T follicular helper cell (primary cell): ENCODE data around the gene GPR31.

ENCODE experiments used
- DNase-seq: peaks from one replicate; pipeline ENCODE4 v3.0.0-alpha.2; 2020; ENCODE audit warnings: low read depth

The GPR31 gene

DNA sequence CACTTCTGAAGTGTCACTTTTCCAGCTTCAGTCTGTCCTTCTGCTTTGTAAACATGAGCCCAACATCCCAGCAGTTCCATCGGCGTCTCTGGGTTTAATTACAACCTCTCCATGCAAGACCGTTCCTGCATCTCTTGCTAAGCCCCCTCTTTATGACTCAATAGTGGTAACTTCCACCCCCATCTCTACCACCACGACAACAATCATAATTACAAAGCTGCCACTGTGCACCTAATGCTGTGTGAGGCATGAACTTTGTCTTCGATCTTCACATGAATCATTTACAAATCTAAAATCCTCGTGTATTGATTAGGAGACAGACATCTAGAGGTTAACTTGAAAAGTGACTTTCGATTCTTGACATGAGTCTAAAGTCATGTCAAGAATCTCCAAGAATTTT is 39.8 kb downstream of the GPR31 start:
- no peak for DNase-seq

DNA sequence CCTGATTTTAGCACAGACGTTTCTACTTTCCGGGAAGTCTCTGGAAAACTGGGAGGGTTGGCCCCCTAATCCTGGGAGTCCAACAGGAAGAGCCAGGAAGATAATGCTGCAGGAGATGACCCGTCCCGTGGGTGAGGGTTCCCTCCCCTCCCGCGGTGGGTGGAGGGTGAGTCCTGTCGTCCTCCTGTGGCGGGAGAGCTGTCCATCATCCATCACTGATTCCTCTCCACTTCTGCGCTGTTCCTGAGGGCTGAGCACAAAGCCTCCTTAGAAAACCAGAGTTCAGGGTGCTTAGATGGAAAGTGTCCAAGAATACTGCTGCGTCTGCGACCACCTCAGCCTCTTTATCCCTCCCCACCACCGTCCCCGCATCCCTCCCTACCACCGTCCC is 40.9 kb downstream of the GPR31 start:
- DNase-seq: no peak

DNA sequence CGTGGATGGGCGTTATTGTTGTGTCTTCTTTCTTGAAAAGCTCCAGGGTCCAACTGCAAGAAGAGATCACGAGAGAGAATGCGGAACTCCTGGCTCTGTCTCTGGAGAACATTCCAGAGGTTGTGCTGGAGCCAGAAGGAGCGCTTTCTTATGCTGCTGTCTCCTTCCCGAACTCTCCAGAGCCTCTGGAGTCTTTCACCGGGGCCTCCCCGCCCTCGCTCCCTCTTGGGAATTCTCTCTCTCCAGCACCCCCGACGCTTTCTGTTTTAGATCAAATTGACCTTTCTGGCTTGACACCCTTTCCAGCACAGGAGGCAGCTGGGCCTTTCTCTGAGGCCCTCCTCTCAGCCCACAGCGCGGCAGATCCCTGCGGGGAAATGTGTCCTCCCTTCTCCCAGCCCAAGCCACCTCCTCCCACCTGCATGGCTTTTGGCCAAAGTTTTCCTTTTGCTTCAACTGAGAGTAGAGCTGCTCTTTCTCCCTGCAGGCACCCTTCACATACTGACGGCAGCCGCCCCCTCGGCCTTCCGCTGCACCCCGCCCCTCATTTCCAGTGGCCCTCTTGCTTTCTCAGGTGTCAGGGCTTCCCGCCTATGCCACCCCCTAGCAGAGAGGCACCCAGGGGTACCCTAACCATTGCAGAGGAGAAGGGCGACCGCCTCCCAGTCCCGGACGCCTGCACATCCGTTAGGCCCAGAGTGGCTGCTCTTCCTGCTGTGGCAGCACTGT is 41.5 kb downstream of the GPR31 start:
- DNase-seq: no peak

DNA sequence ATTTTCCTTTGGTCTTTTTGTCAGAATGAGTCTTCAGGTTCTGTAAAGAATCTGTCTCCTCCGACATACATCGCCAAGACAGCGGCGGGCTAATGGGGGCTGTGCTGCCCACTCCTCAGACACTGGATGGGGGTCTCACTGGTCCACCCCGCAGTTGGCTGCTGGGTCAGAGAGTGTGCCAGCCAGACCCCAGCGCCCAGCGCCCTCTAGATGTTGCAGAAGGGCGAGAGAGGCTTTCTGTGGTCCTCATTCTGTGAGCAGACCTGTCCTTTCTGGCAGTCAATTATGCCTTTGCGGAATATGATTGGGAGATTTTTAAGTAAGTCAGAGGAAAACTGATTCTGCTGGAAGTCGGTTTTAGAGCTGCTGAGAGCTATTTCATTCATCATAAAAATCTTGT is 42.7 kb downstream of the GPR31 start:
- DNase-seq: no peak

DNA sequence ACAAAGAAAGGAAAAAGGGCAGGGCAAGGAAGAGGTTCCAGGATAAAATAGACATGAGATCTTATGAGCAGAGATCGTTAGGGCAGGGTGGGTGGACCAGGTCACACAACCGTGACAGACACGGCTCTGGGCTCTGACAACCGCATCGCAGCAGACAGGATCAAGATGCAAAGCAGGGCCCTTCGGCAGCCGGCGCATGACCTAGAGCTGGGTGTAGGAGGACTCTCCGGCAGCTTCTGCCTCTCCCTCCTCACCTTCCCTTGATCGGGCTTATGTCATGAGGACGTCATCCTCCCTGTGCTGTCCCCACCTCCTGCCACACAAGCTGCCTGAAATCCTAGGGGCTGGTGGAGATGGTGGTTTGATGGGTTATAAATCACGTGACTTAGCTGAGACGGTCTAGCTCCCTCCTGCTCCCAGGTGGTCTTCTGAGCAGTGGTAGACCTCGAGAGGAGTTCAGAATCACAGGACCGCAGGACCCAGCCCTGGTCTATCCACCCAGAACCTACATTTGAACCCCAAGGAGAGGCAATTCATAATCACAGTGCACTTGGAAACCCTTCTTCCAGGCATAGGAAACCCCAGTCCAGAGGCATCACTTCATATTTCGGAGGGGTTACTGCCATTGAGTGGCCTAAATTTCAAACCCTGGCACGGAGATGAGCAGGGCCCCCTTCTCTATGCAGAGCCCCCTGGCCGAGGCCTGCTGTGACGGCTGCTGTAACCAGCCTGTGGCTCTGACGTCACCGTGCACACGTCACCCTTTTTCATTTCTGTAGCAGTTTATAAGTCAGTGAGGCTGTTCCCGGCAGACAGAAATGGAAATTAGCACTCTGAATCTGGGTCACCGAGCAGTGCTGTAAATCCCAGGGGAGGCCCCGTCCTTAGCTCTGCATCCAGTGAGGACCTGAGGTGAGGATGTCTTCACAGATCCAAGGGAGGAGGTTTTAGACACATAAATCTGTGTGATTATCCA is 43.6 kb downstream of the GPR31 start:
- peak; percentile 67 for DNase-seq

DNA sequence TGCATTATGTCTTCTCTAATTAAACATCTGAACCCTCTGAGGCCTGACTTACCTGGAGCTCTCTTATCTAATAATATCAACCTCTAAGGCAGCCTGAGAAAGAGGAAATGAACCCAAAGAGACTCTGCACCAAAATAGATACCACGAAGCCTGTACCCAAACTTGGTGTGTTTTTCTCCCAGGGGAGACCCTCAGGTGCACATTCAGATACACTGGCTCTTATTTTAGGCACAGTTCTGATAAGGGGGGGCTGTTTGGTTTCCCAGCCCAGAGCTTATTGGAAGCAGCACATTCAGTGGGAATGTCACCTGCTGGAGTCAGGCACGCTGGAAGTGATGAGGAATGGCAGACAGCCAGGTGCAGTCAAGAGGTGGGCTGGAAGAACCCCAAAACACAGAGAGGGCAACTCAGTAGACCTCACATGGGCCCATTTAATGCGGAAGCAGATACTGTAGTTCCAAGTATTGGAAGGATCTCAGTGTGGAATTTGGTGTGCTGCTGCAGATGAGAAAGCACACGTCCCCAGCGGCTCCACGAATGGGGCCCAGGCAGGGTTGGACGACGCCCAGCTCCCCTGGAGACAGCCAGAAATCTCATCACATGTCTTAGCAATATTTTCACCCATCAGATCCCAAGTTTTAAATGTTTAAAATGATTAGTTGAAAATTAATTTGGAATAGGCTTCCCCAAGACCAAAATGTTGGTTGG is 44.6 kb downstream of the GPR31 start:
- DNase-seq: no peak

DNA sequence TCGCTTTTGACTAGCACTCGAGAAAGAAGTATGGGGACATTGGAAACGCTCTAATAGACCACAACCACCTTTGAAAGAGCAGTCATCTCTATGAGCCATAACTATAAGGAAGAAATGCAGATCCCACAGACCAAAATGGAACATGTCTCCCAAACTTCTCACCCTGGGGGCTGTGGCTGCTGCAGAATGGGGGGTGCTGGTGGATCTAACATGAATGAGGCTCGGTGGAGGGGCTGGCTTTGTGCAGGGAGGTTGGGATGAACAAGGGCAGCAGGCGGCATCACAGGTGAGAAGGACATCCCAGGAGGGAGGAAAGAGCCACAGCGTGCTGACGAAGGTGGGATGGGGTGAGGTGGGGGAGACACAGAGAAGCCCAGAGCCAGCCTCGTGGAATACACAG is 45.4 kb downstream of the GPR31 start:
- DNase-seq: no peak

DNA sequence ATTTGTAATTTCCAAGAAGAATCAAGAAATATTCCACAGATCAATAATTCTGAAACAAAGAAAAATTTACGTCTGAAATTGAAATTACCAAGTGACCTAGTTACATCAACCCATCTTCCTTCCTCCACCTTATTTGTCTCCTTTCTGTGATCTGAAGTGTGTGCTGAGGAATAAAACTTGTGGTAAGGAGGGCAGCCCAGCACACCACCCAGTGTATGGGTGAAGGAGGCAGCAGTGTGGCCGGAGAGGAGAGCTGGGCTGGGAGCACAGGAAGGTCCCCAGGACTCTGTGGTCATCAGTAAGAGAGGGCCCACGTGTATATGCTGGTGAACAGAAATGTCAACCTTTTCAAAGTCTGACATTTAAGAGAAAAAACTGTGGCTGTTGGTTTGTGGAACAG is 46.2 kb downstream of the GPR31 start:
- DNase-seq: no peak

DNA sequence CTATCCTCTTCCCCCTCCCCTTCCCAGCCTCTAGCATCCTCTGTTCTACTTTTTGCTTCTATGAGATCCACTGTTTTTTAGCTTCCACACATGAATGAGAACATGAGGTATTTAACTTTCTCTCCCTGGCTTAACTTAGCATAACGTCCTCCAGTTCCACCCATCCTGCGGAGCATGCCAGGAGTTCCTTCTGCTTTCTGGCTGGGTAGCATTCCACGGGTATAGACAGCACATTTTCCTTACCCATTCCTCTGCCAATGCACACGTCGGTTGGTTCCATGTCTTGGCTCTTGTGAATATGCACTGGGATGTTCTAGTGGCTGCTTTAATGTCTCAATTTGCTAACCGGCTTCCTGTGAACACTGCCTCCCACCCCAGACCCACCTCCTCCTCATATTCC is 48.1 kb downstream of the GPR31 start:
- DNase-seq: no peak

DNA sequence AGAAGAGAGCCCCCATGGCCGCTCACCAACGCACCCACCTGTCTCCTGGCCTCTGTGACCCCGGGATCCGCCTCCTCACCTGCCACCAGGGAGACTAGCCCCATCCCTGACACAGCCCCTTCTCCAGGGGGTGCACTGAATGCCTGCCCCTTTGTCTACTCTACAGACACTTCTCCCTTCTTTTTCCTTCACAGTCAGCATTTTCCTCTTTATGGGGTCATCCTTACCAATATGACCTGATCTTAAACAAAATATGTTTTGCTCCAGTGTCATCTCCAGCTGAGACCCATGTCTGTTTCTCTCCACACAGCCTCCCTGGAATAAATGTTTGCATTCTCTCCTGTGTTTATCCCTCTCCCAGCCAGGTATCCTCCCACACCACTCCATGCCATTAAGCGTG is 49.5 kb downstream of the GPR31 start:
- no peak for DNase-seq

DNA sequence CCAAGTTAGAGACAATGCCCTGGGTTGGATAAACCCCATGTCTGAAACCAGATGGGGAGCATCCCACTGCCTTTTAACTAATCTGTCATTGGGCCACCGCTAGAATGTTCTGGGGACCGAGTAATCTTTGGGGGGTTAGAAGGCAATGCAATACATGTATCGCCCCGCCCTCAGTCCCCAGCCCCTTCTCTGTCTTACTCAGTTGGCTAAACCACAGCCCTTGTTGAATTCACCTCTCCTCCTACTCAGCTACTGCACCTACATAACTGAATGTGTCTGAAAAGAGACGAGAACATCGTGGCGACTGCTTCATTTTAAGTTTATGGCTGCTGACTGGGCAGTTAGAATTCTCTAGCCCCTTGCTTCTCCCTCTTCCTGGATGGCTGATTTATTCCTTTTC is 50.0 kb downstream of the GPR31 start:
- no peak for DNase-seq

DNA sequence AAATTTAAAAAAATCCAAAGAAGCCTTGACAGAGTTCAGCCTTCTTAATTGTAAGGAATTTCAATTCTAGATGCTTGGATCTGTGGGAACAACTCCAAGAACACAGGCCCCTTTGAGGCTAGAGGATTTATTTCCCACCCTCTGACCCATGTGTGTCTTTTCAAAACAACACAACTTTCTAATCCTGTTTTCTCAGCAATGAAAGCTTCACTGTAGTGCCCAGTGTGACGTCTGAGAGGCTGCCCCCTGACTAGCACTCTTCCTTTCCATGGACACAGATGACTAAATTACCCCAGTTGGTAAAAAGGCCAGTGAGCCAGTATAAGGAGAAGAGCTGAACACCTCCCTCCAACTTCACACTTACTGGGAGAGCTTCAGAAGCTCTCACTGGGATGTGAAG is 51.4 kb downstream of the GPR31 start:
- DNase-seq: no peak
